GF-D8 (cell line): Measurements from ENCODE around the gene SLC22A15.
"Not testable (repeated sequence)": the region's sequence is repeated elsewhere in the genome, so short reads cannot be mapped to it uniquely, and the experiment has no call there.

Source experiments
- DNase-seq: peaks from one replicate; lab custom pipeline; 2025; lab: John Stamatoyannopoulos, UW

Gene SLC22A15

GRCh38 chr1:115980998-115981993, 5.0 kb downstream of the SLC22A15 start:
- DNase-seq, result no peak

- peak; percentile 31 for DNase-seq
These were observed 6.1 kb downstream of the SLC22A15 start for GRCh38 chr1:115982400-115982799.

- no peak for DNase-seq
These were observed 7.3 kb downstream of the SLC22A15 start for GRCh38 chr1:115983584-115983983.

GRCh38 chr1:115987623-115988022, 11.3 kb downstream of the SLC22A15 start:
- no peak for DNase-seq

- DNase-seq, result no peak
These were observed 12.6 kb downstream of the SLC22A15 start for GRCh38 chr1:115988953-115989352.

- DNase-seq, result no peak
These were observed 13.4 kb downstream of the SLC22A15 start for GRCh38 chr1:115989699-115990098.

GRCh38 chr1:115991909-115992308, 15.6 kb downstream of the SLC22A15 start:
- DNase-seq, result no peak

- not testable (repeated sequence) for DNase-seq
These were observed 21.6 kb downstream of the SLC22A15 start for GRCh38 chr1:115997921-115998320.

GRCh38 chr1:116001739-116002487, 25.6 kb downstream of the SLC22A15 start:
- no peak for DNase-seq

- DNase-seq, result no peak
These were observed 26.6 kb downstream of the SLC22A15 start for GRCh38 chr1:116002781-116003420.

- DNase-seq, result no peak
These were observed 27.5 kb downstream of the SLC22A15 start for GRCh38 chr1:116003823-116004222.

- DNase-seq, result no peak
These were observed 30.2 kb downstream of the SLC22A15 start for GRCh38 chr1:116006486-116006964.

- no peak for DNase-seq
These were observed 32.5 kb downstream of the SLC22A15 start for GRCh38 chr1:116008656-116009390.

GRCh38 chr1:116012716-116013115, 36.4 kb downstream of the SLC22A15 start:
- no peak for DNase-seq

GRCh38 chr1:116015679-116016078, 39.4 kb downstream of the SLC22A15 start:
- no peak for DNase-seq

GRCh38 chr1:116018007-116018406, 41.7 kb downstream of the SLC22A15 start:
- no peak for DNase-seq

- DNase-seq, result no peak
These were observed 43.4 kb downstream of the SLC22A15 start for GRCh38 chr1:116019653-116020253.

GRCh38 chr1:116020668-116021272, 44.5 kb downstream of the SLC22A15 start:
- DNase-seq, result no peak

GRCh38 chr1:116024626-116025025, 48.3 kb downstream of the SLC22A15 start:
- no peak for DNase-seq

GRCh38 chr1:116026631-116027030, 50.3 kb downstream of the SLC22A15 start:
- no peak for DNase-seq
